ENCODE data around the gene ROBO3.
A peak's percentile ranks its signal among the peaks of the same experiment; 100 is the strongest.

The ROBO3 gene

DNA sequence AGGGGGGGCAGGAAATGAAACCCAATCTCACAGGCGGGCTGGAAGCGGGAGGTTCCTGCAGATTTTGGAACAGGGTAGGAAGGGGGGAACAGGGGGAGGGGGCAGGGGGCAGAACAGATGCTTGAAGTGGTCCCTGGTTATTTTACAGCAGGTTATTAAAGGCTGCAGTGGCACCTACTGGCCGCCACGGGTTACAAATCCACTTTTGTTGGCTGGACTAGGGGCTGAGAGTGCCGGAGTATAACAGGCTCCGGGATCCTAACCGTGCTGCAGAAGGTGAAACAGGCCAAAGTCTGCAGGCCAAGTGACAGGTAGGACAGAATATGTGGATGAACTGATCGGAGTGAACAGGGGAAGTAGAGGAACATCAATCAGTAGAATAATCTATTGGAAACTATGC is 2.5 kb downstream of the ROBO3 start:
- Mint-ChIP-seq H3K9me3 (no peaks in the 10 kb centered on the region), H3K4me3 (no peak overlapping the region), H3K36me3 (no peaks in the 10 kb centered on the region), H3K27ac (no peak overlapping the region), H3K4me1 (peaks cover 29% of the 10 kb centered on the region), H3K27me3 (peaks cover 83% of the 10 kb centered on the region)
- ATAC-seq, result no peak

DNA sequence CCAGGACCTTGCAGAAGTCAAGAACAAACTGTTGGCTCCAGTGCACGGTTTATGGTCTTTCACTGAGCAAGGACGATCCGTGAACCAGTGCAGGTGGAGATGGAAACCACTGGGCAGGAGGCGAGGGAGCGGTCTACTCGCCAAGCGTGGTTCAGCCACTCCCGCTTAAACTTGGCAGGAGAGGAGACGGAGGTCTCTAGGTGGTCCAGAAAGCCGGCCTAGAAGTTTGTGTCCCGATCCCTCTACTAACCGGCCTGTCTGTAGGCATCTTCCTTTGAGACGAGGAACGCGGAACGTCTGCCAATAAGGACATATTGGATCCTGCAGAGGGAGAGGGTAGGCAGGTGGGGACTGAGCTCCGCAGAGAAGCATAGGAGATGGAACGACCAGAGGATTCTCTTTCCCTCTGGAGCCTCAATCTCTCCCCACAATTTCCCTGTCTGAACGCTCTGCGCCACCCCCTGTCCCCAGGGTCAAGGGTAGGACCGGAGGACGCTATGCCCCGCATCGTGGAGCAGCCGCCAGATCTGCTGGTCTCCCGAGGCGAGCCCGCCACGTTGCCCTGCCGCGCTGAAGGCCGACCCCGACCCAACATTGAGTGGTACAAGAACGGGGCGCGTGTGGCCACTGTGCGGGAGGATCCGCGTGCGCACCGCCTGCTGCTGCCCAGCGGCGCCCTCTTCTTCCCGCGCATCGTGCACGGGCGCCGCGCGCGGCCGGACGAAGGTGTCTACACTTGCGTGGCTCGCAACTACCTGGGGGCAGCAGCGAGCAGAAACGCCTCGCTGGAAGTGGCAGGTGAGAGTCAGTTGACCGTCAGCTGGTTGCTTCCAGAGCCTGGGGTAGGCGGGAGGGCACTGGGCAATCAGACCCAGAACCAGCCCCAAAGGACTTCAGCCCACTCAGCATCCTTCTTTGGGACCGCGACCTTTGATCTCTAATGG is 3.4 kb downstream of the ROBO3 start:
- no peaks in the 10 kb centered on the region for H3K36me3 Mint-ChIP-seq
- no peaks in the 10 kb centered on the region for H3K9me3 Mint-ChIP-seq
- peaks cover 21% of the 10 kb centered on the region for H3K4me1 Mint-ChIP-seq
- peaks cover 83% of the 10 kb centered on the region for H3K27me3 Mint-ChIP-seq
- no peak for ATAC-seq
- H3K27ac Mint-ChIP-seq, result no peak overlapping the region
- no peak overlapping the region for H3K4me3 Mint-ChIP-seq

DNA sequence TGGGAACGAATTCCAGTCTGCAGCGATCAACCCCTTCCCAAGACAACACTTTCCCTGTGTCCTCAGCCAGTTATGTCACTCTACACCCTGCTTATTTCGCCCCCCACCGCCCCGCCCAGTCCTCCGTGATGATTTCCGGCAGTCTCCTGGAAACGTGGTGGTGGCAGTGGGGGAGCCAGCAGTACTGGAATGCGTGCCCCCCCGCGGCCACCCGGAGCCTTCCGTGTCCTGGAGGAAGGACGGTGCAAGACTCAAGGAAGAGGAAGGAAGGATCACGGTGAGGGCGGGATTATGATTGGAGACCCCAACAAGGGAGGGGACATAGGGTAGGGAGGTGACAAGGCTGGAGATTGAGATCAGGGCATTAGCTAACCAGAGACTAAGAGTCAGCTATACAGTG is 4.1 kb downstream of the ROBO3 start:
- Mint-ChIP-seq H3K36me3 (no peaks in the 10 kb centered on the region), H3K4me1 (peaks cover 15% of the 10 kb centered on the region), H3K27me3 (peaks cover 83% of the 10 kb centered on the region), H3K9me3 (no peaks in the 10 kb centered on the region), H3K27ac (no peak overlapping the region), H3K4me3 (no peak overlapping the region)
- no peak for ATAC-seq

DNA sequence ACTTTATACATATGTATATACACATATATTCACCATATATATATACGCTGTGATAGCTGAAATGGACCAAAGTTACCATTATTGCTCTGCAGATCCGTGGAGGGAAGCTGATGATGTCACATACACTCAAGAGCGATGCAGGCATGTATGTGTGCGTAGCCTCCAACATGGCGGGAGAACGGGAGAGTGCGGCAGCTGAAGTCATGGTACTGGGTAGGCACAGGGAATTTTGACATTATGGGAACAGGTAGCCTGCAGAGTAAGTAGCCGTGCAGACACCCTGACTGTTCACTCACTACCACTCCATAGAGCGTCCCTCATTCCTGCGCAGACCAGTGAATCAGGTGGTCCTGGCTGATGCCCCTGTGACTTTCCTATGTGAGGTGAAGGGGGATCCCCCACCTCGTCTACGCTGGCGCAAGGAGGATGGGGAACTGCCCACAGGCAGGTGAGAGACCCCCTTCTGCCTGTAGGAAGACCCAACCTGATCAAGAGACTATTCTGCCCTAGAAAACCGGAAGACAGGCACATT is 4.7 kb downstream of the ROBO3 start:
- Mint-ChIP-seq H3K27me3 (peaks cover 86% of the 10 kb centered on the region), H3K27ac (no peak overlapping the region), H3K4me3 (no peak overlapping the region)

DNA sequence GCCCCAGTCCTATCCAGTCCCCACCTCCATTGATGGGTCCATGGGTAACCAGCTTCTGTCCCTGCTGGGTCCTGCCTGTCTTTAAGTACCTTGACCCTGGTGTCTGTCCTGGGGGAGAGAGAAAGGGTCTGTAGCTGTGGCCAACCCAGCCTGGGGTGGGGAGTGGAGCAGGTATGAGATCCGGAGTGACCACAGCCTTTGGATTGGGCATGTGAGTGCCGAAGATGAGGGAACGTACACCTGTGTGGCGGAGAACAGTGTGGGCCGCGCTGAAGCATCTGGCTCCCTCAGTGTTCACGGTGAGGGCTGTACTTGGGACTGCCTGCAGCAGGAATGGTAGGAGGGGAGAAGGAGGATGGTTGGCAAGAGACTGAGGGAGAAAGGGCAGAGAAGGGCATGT is 5.2 kb downstream of the ROBO3 start:
- no peaks in the 10 kb centered on the region for H3K36me3 Mint-ChIP-seq
- H3K9me3 Mint-ChIP-seq, result no peaks in the 10 kb centered on the region
- H3K27me3 Mint-ChIP-seq, result peaks cover 91% of the 10 kb centered on the region
- no peak overlapping the region for H3K27ac Mint-ChIP-seq
- ATAC-seq, result no peak
- no peak overlapping the region for H3K4me3 Mint-ChIP-seq
- peaks cover 17% of the 10 kb centered on the region for H3K4me1 Mint-ChIP-seq

More for the DNA sequence above, 4.7 kb downstream of the ROBO3 start:
- Mint-ChIP-seq H3K9me3 (no peaks in the 10 kb centered on the region), H3K4me1 (peaks cover 15% of the 10 kb centered on the region), H3K36me3 (no peaks in the 10 kb centered on the region)
- ATAC-seq, result no peak

DNA sequence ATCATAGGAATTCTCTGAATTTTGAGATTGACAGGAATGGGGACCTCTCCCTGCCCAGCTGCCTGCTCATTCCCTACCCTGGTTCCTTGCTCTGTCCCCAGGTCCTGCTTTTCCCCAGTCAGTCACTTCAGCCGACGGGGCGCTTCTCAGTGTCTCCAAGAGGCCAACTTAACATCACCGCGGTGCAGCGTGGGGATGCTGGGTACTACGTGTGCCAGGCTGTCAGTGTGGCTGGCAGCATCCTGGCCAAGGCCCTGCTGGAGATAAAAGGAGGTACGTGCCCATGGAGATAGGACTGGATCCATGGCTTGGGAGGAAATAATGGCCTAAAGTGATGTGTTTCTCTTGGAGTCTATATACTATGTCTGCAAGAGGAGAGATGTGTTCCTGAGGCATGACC is 7.0 kb downstream of the ROBO3 start:
- Mint-ChIP-seq H3K27me3 (peaks cover 90% of the 10 kb centered on the region), H3K4me1 (peaks cover 18% of the 10 kb centered on the region), H3K9me3 (no peaks in the 10 kb centered on the region), H3K27ac (no peak overlapping the region), H3K36me3 (no peaks in the 10 kb centered on the region), H3K4me3 (no peak overlapping the region)
- ATAC-seq, result no peak

DNA sequence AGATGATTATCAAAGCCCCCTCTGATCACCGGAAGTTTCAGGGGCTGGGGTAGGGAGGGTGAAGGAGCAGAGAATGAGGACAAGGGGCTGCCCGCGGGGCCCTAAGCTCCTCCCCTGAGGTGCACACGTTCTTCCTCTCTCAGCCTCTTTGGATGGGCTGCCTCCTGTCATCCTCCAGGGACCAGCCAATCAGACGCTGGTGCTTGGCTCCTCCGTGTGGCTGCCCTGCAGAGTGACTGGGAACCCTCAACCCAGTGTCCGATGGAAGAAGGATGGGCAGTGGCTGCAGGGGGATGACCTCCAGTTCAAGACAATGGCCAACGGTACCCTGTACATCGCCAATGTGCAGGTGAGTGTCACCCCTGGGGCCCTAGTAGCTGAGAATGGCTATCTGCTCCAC is 7.5 kb downstream of the ROBO3 start:
- Mint-ChIP-seq H3K36me3 (no peaks in the 10 kb centered on the region), H3K4me1 (peaks cover 18% of the 10 kb centered on the region), H3K27me3 (peaks cover 90% of the 10 kb centered on the region), H3K27ac (no peak overlapping the region), H3K4me3 (no peak overlapping the region), H3K9me3 (no peaks in the 10 kb centered on the region)
- ATAC-seq, result no peak

DNA sequence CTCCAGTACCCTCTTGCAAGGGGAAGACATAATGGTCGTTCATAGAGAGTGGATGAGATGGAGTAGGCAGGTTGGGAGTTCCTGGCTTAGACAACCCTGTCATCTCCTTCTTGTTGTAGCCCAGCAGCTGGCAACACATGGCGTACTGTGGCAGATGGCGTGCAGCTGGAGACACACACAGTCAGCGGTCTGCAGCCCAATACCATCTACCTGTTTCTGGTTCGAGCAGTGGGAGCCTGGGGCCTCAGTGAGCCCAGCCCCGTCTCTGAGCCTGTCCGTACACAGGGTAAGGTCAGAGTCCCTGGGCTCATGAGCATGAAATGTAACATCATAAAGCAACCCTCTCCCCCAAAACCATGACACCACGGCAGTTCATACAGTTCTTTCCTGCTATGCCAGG is 8.7 kb downstream of the ROBO3 start:
- Mint-ChIP-seq H3K27me3 (peaks cover 90% of the 10 kb centered on the region), H3K9me3 (no peaks in the 10 kb centered on the region), H3K4me3 (no peak overlapping the region), H3K36me3 (no peaks in the 10 kb centered on the region), H3K27ac (no peak overlapping the region), H3K4me1 (peaks cover 19% of the 10 kb centered on the region)
- no peak for ATAC-seq

DNA sequence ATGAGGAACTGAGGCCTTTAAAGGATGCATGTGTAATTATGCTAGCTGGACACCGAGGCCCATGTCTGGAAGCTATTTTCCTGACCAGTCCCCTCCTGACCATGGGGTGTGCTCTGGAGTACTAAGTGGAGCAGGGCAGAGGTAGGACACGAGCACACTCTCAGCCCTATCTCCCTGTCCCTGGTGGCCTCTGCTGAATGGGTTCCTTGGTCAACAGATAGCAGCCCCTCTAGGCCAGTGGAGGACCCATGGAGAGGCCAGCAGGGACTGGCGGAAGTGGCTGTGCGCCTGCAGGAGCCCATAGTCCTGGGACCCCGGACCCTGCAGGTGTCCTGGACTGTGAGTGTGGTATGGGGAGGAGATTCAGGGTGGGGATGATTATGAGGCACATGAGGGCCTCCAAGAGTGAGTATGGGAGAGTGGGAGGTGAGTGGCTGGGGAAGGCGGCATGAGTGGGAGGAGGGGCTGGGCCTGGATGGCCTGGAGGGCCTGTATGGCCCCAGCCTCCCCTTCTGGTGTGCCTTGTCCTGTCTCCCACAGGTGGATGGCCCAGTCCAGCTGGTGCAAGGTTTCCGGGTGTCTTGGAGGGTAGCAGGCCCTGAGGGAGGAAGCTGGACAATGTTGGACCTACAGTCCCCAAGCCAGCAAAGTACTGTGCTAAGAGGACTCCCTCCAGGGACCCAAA is 9.5 kb downstream of the ROBO3 start:
- H3K36me3 Mint-ChIP-seq, result no peaks in the 10 kb centered on the region
- no peak overlapping the region for H3K4me3 Mint-ChIP-seq

DNA sequence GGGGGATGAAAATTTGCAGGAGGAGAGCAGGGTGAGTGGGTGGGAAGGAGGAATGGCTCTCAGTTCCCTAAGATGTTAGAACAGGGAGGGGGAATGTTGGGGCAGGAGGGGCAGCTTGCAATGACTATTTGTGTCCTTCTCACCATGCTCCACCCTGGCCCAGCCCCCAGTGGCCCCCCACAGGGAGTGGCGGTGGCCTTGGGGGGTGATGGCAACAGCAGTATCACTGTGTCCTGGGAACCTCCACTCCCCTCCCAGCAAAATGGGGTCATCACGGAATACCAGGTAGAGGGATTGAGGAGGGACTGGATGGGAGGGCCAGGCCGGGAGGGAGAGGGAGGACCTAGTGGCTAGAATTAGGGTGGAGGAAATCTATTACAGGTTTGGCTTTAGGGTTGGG is 10.2 kb downstream of the ROBO3 start:
- Mint-ChIP-seq H3K27me3 (peaks cover 89% of the 10 kb centered on the region), H3K27ac (no peak overlapping the region), H3K4me1 (peaks cover 19% of the 10 kb centered on the region), H3K36me3 (no peaks in the 10 kb centered on the region), H3K9me3 (no peaks in the 10 kb centered on the region), H3K4me3 (peak overlapping the region; percentile 61)
- no peak for ATAC-seq

More for the DNA sequence above, 9.5 kb downstream of the ROBO3 start:
- H3K27ac Mint-ChIP-seq, result no peak overlapping the region
- H3K9me3 Mint-ChIP-seq, result no peaks in the 10 kb centered on the region
- peaks cover 19% of the 10 kb centered on the region for H3K4me1 Mint-ChIP-seq
- peaks cover 90% of the 10 kb centered on the region for H3K27me3 Mint-ChIP-seq
- ATAC-seq, result no peak

DNA sequence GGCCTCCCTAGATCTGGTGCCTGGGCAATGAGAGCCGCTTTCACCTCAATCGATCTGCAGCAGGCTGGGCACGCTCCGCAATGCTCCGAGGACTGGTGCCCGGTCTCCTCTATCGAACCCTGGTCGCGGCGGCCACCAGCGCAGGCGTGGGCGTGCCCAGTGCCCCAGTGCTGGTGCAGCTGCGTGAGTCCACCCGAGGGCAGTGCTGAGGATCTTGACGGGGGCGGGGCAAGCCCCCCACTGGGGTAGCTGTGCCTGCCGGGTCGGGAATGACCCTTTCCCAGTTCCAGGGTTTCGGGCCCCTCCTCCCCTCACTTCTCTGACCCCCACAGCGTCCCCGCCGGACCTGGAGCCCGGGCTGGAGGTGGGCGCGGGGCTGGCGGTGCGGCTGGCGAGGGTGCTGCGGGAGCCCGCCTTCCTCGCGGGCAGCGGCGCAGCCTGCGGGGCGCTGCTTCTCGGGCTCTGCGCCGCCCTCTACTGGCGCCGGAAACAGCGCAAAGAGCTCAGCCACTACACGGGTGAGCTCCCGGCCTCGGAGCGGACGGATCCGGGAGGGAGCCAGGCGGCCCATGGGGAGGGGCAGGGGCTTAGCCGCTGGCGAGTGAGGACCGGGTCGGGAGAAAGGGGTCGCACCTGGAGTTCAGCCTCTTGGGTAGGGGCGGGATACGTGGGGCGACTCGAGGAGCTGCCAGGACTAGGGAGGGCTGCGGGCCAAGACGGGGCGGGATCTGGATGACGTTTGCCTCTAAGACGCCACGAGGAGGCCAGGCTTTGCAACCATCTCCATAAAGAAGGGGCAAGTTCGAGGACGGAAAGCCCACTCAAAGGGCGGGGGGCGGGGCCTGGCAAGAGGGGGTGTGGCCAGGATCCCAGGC is 10.9 kb downstream of the ROBO3 start:
- Mint-ChIP-seq H3K27ac (no peak overlapping the region), H3K4me1 (peaks cover 19% of the 10 kb centered on the region), H3K9me3 (no peaks in the 10 kb centered on the region), H3K4me3 (peak overlapping the region; percentile 77), H3K36me3 (no peaks in the 10 kb centered on the region), H3K27me3 (peaks cover 85% of the 10 kb centered on the region)
- peak; percentile 80 for ATAC-seq

DNA sequence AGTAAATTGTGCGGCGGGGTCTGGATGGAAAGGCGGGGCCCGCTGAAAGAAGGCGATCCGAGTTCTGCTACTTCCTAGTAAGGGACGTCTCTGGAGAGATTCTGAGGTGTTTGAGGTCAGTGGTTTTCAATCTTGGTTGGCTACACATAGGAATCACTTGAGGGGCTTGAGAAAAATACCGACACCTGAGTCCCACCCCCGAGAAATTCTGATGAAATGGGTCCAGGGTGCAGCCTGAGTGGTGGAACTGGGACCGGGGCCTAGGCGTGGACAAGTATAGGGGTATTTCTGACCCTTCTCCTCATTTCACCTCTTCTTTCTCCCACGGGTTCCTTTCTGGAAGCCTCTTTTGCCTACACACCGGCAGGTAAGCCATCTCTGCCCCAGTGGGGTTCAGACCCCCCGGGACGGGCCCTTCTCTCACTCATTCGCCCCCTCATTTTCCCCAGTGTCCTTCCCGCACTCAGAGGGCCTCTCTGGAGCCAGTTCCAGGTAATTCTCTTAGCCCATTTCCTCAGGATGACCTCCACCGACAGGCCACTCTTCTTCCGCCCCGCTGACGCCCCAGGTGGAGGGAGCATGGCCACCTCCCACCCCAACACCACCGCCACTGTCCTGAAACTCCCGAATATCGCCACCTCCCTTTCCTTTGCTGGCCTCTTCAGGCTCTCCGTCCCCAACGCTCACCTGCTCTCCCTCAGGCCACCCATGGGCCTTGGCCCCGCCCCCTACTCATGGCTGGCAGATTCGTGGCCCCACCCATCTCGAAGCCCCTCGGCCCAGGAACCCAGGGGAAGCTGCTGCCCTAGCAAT is 11.8 kb downstream of the ROBO3 start:
- Mint-ChIP-seq H3K27ac (no peak overlapping the region), H3K27me3 (peaks cover 84% of the 10 kb centered on the region), H3K36me3 (no peaks in the 10 kb centered on the region), H3K9me3 (no peaks in the 10 kb centered on the region), H3K4me1 (peaks cover 19% of the 10 kb centered on the region), H3K4me3 (peak overlapping the region; percentile 77)
- ATAC-seq, result no peak

DNA sequence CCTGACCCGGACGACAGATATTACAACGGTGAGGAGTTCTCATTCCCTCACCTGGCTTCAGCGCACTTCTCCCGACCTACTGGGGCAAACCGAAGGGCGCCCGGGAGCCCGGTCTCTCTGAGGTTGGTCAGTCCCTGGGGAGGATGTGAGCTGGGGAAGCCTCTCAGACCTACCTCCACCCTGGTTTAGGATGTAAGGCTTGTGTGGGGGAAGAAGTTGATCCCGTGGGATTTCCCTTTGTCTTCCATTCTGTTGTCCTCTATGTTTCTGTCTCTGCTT is 12.3 kb downstream of the ROBO3 start:
- peaks cover 78% of the 10 kb centered on the region for H3K27me3 Mint-ChIP-seq
- no peak for ATAC-seq
- H3K4me3 Mint-ChIP-seq, result peak overlapping the region; percentile 77
- no peaks in the 10 kb centered on the region for H3K9me3 Mint-ChIP-seq
- no peaks in the 10 kb centered on the region for H3K36me3 Mint-ChIP-seq
- peaks cover 19% of the 10 kb centered on the region for H3K4me1 Mint-ChIP-seq
- H3K27ac Mint-ChIP-seq, result no peak overlapping the region

DNA sequence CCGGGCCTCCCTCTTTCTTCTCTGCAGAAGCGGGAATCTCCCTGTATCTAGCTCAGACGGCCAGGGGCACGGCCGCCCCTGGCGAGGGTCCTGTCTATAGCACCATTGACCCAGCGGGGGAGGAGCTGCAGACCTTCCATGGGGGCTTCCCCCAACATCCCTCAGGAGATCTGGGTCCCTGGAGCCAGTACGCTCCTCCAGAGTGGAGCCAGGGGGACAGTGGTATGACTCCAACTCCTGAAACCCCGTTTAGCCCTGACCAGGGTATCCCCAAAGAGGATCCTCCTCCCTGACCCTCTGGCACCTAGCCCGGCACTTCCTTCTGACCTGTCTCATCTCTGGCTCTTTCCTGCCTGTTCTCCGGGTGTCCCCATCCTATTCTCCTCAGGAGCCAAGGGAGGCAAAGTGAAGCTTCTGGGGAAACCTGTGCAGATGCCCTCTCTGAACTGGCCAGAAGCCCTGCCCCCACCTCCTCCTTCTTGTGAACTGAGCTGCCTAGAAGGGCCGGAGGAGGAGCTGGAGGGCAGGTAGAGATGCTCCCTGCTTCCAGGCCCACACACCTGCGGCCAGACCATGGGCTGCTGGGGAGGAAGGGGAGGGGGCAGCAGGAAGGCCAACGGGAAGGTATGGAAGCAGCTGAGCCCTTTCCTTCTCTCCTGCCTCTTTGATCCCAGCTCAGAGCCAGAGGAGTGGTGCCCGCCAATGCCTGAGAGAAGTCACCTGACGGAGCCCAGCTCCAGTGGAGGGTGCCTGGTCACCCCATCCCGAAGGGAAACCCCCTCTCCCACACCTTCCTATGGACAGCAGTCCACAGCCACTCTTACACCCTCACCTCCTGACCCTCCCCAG is 12.9 kb downstream of the ROBO3 start:
- ATAC-seq, result no peak
- no peak overlapping the region for H3K27ac Mint-ChIP-seq

More for the DNA sequence above, 12.9 kb downstream of the ROBO3 start:
- peaks cover 19% of the 10 kb centered on the region for H3K4me1 Mint-ChIP-seq
- H3K27me3 Mint-ChIP-seq, result peaks cover 73% of the 10 kb centered on the region
- H3K9me3 Mint-ChIP-seq, result no peaks in the 10 kb centered on the region
- H3K4me3 Mint-ChIP-seq, result peak overlapping the region; percentile 24
- H3K36me3 Mint-ChIP-seq, result no peaks in the 10 kb centered on the region
